ENCODE data around the gene SIRPB2.

The SIRPB2 gene

GRCh38 chr20:1448081-1448620, 43.1 kb downstream of the SIRPB2 start:
- DNase-seq (ENCODE audit: insufficient read length, low spot score), result no peak
- no peak for FAIRE-seq

- DNase-seq (ENCODE audit: insufficient read length, low spot score), result no peak
- no peak for FAIRE-seq
These were observed 44.7 kb downstream of the SIRPB2 start for GRCh38 chr20:1446536-1446935.

DNA sequence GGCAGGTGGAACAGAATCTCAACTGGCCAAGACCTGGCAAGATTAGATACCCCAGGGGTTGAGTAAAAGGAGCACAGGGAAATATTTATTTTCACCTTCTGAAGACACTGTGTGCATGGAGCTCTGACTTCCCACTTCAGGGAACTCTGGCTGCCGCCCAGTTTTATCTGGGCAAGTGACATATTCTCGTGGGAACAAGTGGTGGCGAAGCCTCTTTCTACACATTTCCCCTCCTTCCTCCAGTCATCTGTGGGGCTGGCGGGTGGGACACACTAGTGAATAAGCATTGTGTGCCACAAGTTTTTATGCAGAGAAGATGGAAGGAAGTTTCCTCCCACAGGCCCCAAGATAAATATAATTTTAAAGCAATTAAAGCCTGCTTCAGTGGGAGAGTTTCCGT, 48.1 kb downstream of the SIRPB2 start:
- FAIRE-seq (no peak), DNase-seq (ENCODE audit: insufficient read length, low spot score) (no peak)

- FAIRE-seq, result no peak
- DNase-seq (ENCODE audit: insufficient read length, low spot score), result no peak
These were observed 48.9 kb downstream of the SIRPB2 start for GRCh38 chr20:1442304-1442703.

GRCh38 chr20:1441133-1441532, 50.1 kb downstream of the SIRPB2 start:
- no peak for FAIRE-seq
- no peak for DNase-seq (ENCODE audit: insufficient read length, low spot score)

DNA sequence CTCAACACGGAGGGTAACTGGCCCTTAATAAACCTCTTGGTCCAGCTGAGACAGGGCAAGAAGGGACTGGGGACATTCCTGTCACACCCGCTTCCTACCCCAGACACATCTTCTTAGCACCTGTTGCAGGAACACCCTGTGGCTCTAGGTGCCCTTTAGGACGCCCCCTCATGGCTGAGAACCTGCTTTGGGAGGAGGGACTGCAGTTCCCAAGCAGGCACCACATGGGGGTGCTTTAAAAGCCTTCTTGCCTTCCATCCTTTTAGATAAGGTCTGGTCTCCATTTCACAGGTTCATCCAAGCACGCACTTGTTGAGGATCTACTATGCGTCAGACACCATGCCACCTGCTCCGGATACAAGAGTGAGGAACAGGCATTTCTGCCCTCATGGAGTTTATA, 51.2 kb downstream of the SIRPB2 start:
- DNase-seq (ENCODE audit: insufficient read length, low spot score) (no peak), FAIRE-seq (no peak)

- FAIRE-seq (no peak), DNase-seq (ENCODE audit: insufficient read length, low spot score) (no peak)
These were observed 52.9 kb downstream of the SIRPB2 start for GRCh38 chr20:1438361-1438760.

GRCh38 chr20:1437235-1437904, 53.9 kb downstream of the SIRPB2 start:
- peak; percentile 87 for FAIRE-seq

DNA sequence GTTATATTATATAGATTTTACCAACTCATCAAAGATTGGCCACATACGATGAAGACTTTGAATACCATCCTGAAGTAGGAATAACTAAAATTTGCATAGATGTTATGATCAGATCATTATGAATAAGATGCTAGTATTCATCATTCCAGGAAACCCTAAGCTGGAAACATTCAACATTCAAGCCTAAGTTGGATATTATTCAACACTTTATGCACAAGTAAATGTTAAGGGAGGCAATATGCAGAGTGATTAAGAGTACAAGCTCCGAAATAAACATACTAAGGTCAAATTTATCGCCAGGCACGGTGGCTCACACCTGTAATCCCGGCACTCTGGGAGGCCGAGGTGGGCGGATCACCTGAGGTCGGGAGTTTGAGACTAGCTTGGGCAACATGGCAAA, 55.0 kb downstream of the SIRPB2 start:
- DNase-seq (ENCODE audit: insufficient read length, low spot score) (no peak), FAIRE-seq (no peak)

More at GRCh38 chr20:1437235-1437904, 53.9 kb downstream of the SIRPB2 start:
- peak; percentile 70 for DNase-seq (ENCODE audit: insufficient read length, low spot score)

DNA sequence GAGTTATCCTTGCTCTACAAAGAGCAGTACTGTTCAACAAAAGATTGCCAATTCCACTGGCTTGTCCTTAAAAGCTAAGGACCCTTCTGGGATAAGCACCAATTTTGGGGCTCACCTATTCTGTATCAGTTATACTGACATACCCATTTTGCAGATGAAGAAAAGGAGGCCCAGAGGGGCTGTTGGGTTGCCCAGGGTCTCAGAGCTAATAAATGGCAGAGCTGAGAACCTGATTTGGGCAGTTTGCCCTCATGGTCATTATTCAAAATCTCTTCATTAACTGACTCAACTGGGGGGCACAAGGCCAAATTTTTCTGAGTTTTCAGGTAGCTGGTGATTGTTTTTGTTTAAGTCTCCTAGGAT, 55.9 kb downstream of the SIRPB2 start:
- DNase-seq (ENCODE audit: insufficient read length, low spot score) (no peak), FAIRE-seq (no peak)

GRCh38 chr20:1434571-1435336, 56.5 kb downstream of the SIRPB2 start:
- DNase-seq (ENCODE audit: insufficient read length, low spot score) (peak; percentile 48), FAIRE-seq (no peak)

DNA sequence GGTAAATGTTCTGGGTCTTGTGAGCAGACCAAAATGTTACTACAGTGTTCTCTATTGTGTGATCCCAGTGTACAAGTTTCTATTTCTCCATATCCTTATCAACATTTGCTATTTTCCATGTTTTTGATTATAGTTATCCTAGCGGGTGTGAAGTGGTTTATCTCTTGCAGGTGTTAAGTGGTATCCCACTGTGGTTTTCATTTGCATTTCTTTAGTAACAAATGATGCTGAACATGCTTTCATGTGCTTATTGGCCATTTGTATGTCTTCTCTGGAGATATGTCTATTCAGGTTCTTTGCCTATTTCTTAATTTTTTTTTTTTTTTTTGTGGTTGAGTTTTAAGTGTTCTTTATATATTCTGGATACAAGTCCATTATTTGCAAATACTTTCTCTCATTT, 60.1 kb downstream of the SIRPB2 start:
- FAIRE-seq (no peak), DNase-seq (ENCODE audit: insufficient read length, low spot score) (no peak)

DNA sequence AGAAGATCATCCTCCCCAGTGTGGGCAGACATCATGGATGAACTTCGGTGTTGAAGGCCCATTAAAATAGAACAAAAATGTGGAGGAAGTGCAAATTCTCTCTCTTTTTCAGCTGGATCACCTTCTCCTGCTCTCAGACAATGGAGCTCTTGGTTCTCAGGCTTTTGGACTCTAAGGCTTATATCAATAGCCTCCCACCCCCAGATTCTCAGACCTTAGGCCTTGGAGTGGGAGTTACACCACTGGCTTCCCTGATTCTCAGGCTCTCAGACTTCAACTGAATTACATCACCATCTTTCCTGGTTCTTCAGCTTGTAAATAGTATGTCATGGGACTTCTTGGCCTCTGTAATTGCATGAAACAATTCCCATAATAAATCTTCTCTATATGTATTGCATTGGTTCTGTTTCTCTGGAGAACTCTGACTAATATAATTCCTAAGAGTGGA, 61.2 kb downstream of the SIRPB2 start:
- FAIRE-seq (no peak), DNase-seq (ENCODE audit: insufficient read length, low spot score) (no peak)

- no peak for FAIRE-seq
- no peak for DNase-seq (ENCODE audit: insufficient read length, low spot score)
These were observed 62.0 kb downstream of the SIRPB2 start for GRCh38 chr20:1429143-1429728.

- DNase-seq (ENCODE audit: insufficient read length, low spot score) (no peak), FAIRE-seq (no peak)
These were observed 63.7 kb downstream of the SIRPB2 start for GRCh38 chr20:1427457-1428054.

DNA sequence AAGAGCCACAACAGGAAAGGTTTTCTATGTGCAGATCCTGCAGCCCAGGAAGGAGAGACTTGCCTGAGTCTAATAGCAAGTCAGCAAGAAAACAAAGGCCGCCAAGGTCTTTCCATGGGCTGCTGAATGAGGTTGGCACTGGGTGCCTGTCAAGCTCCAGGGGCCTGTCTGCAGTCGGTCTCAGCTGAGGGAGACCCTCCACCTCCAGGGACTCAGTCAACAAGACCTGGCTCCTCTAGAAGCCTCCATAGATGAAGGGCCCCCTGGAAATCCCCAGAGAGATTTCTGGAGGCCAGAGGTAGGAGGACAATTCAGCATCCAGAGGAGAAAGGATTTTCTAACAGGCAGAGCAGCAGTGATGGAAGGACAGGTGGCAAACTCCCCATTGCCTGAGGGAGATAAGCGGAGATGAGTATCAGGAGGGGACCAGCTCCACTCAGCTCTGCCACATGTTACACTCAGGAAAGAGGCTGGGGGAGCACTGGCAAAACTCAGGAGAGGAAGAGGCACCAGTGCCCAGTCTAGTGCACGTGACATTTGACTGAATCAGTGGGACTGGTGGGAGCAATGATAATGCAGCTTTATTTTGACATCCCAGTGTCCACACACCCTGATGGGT, 64.9 kb downstream of the SIRPB2 start:
- no peak for FAIRE-seq
- no peak for DNase-seq (ENCODE audit: insufficient read length, low spot score)
